Activated CD8-positive, alpha-beta memory T cell treated with anti-CD3 and anti-CD28 coated beads, Interleukin-2, amount 50 U/mL, for 4 hours (primary cell): Measurements from ENCODE around the gene ATP9B.

Source experiments
- DNase-seq: peaks from one replicate; pipeline ENCODE4 v3.0.0-alpha.2; 2020

Gene ATP9B

DNA sequence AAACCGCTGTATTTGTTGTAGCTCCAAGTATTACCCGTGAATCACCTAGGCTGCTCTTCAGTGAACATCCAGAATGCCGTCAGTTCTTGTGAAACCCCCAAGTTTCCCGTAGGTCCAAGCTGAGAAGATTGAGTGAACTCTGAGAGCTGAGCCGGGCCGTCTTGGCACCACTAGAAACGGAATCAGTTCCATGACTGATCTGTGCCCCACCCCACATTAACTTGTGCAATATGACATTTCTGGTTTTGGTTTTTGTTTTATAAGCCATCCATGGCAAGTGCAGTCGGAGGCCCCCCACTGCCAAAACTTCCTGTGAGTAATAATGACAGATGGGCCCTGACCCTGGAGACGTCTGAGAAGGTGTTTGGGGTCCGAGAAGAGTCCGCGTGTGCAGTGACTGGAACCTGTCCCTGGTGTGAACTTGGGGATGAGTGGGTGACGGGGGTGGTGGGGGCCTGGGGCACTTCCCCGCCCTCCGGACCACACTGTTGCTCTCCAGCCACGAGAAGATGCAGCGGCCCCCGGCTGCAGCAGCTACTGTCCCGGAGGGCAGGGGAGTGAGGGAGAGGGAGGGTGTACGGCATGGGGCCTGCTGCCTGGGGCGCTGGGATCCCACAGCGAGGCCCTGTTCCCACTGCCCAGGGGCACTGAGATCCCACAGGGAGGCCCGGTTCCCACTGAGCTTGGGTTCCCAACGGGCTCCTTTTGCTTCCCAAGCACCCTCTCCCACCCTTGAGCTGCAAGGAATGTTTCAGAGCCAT is 353.0 kb downstream of the ATP9B start:
- DNase-seq: no peak

DNA sequence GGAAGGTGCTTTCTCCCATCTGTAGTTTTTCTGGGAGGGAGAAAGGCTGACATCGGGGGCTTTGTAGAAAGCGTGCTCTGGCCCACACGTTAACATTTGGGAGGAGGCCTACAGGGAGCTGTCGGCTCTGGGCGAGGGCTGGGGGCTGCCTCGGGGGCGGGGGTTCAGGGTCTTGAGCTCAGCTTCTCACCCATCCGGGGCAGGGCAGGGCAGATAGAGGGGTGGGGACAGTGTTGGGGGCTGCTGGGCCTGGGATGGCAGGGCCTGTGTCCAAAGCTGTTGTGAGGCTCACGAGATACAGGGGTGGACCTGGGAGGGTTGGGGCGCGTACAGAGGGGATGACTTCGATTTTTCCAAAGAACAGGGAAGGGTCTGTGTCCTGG is 353.6 kb downstream of the ATP9B start:
- no peak for DNase-seq

DNA sequence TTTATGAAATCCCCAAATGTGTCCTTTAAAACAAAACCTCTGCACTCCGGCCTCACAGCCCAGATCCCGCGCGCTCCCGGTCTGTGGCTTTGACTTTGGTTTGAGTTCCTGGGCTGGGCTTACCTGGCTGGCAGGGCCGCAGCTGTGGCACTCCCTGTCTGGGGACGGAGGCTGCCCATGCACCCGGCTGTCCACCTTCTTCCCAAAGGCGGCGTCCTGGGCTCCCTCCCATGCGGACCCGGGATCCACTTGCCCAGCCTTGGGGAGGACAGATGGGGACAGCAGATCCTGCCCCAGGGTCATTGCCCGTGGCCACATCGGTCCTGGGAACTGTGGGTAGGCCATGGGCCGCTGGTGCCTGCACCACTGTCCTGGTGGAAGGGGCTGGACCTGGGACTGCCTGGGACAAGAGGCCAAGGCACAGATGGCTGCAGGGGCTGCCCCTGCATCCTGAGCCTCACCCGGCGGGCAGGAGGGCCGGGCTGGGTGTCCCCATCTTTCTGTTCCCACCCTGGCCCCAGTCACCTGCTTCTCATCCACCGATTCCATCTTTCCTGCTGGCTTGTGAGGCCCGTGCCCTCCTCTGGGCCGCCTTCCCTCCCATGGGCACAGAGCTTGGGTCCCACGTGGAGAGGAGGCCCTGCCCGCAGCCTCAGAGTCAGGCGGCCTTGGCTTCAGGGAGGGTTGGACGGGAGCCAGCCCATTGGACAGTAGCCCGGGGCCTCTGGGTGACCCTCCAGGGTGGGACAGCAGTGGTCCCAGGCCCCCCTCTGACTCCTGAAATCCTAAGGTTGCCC is 354.2 kb downstream of the ATP9B start:
- DNase-seq: no peak

DNA sequence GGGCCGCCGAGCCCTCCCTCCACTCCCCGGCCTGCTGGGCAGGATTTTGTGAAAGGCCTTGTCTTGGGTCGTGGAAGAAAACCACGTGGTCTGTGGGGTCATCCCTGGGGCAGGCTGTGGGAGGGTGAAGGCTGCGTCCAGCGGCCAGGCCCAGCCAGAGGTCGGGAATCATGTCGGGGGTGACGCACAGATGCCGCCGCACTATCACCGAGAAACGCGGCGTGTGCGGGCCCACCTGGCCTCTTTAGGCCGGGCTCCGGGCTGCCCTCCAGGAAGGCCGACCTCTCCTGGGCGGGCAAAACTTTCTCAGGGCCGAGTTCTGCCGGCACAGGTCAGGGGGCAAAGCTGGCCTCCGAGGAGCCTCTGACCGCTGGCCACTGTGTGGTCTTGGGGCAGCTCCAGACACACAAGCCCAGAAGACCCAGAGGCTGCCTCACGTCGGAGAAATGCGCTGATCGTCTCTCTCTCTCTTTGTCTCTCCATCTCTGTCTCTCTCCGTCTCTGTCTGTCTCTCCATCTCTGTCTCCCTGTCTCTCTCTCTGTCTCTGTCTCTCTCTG is 354.9 kb downstream of the ATP9B start:
- no peak for DNase-seq

DNA sequence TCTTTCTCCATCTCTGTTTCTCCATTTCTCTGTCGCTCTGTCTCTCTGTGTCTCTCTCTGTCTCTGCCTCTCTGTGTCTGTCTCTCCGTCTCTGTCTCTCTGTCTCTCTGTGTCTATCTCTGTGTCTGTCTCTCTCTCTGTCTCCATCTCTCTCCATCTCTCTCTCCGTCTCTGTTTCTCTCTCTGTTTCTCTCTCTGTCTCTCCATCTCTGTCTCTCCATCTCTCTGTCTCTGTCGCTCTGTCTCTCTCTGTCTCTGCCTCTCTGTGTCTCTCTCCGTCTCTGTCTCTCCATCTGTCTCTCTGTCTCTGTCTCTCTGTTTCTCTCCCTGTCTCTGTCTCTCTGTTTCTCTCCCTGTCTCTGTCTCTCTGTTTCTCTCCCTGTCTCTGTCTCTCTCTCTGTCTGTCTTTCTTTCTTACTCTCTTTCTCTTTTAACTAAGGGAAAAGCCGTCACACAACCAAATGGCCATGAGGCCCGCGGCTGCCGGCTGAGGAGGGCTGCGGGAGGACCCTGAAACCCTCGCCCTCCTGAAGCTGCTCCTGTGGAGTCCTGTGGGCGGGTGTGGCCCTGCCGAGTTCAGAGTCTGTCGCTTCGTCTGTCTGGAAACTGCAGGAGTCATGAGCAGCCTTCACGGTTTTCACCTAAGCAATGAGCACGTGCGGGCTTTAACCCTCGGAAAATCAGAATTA is 355.8 kb downstream of the ATP9B start:
- DNase-seq: no peak

DNA sequence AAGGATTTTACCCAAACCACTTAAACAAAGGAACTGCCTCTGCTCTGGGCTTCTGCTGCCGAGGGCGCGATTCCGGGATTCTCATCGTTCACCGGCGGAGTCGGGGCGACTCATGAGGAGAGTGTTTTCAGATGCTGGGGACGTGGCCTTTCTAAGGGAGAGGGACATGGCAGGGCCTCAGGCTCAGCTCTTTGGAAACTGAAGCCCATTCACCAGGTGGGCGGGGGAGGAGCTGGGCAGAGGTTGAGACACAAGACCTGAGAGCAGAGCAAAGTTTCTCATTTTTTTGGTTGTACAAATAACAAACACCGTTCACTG is 356.3 kb downstream of the ATP9B start:
- DNase-seq: no peak

DNA sequence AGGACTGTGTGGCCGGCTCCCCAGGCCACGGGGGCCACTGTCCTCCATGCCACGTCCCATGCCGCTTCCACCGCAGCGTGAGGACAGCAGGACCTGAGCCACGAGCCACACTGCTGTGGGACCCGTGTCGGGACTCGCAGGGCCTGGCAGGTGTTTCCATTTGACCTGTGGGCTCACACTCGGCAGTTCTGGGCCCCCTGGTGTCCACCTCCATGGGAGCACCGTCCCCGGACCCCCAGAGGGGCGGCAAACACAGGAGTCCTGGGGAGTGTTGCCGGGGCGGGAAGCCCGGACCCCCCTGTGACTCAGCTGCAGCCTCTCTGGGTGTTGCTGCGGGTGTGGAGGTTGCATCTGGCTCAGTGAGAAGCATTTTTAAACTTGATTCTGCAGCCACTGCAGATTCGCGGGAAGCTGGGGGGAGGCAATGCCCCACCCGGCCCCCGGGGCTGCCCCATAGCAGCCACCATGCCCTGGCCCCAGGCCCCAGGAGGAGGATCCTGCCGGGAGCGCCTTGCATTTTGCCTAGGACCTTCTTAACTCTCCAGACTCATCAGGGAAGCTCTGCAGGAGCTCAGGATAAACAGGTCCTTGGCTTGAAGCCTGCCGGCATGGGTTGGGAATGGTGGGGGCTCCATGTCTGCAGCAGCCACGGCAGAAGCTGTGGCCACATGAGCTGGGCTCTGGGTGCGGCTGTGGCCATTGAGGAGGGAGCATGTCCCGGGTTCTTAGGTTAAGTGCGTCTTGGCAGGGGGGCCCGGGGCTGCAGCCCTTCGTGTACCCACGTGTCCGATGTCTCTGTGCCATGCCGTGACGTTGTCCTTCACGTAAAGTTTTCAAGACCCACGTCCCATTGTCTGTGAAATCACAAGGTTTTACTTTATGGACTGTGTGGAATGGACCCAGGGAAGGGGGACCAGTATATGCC is 357.4 kb downstream of the ATP9B start:
- DNase-seq: no peak

DNA sequence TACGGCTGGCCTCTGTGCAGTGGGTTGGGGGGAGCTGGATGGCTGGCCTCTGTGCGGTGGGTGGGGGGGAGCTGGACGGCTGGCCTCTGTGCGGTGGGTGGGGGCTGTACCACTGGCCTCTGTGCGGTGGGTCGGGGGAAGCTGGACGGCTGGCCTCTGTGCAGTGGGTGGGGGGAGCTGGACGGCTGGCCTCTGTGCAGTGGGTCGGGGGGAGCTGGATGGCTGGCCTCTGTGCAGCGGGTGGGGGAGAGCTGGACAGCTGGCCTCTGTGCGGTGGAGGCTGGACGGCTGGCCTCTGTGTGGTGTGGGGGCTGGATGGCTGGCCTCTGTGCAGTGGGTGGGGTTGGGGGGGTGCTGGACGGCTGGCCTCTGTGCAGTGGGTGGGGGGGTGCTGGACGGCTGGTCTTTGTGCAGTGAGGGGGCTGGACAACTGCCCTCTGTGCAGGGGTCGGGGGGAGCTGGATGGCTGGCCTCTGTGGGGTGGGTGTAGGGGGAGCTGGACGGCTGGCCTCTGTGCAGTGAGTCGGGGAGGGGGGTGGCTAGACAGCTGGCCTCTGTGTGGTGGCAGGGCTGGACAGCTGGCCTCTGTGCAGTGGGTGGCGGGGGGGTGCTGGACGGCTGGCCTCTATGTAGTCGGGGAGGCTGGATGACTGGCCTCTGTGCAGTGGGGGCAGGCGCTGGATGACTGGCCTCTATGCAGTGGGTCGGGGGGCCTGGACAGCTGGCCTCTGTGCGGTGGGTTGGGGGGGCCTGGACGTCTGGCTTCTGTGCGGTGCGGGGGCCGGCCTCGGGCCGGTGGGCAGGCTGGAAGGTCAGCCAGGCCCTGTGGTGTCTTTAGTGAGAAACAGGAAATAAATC is 358.4 kb downstream of the ATP9B start:
- no peak for DNase-seq
